H9 (cell line): ENCODE data around the gene BCAT1. TPM values are rescaled to one million over a fixed set of nuclear protein-coding genes. Genes with fewer than 3 reads are reported as not detected.

Experiments
- DNase-seq: peaks from one replicate; pipeline ENCODE4 v3.0.0-alpha.2; 2017
- H2AFZ ChIP-seq: one replicate; pipeline ENCODE4 v1.6.1; 2013; ENCODE audit warnings: mild to moderate bottlenecking, low read length, control low read depth, moderate library complexity
- H2AK5ac ChIP-seq: 2 replicates; pipeline ENCODE4 v1.6.1; 2013; ENCODE audit warnings: low read length, control low read depth, mixed read lengths; ENCODE audit not compliant: insufficient read length
- H2BK120ac ChIP-seq: one replicate; pipeline ENCODE4 v1.6.1; 2013; ENCODE audit warnings: low read depth, mild to moderate bottlenecking, low read length, control low read depth, inconsistent platforms; ENCODE audit not compliant: poor library complexity, severe bottlenecking
- H2BK12ac ChIP-seq: 2 replicates; pipeline ENCODE4 v1.6.1; 2013; ENCODE audit warnings: low read length, control low read depth, mixed read lengths, low read depth; ENCODE audit not compliant: insufficient read length
- H2BK15ac ChIP-seq: 2 replicates; pipeline ENCODE4 v1.6.1; 2013; ENCODE audit warnings: low read depth, low read length, control low read depth
- H2BK20ac ChIP-seq: one replicate; pipeline ENCODE4 v1.6.1; 2013; ENCODE audit warnings: low read depth, mild to moderate bottlenecking, low read length, control low read depth, inconsistent platforms; ENCODE audit not compliant: poor library complexity, severe bottlenecking
- H2BK5ac ChIP-seq: 2 replicates; pipeline ENCODE4 v1.6.1; 2013; ENCODE audit warnings: low read length, control low read depth, mixed read lengths; ENCODE audit not compliant: insufficient read length
- H3K14ac ChIP-seq: 2 replicates; pipeline ENCODE4 v1.6.1; 2013; ENCODE audit warnings: low read length, control low read depth; ENCODE audit not compliant: insufficient read depth
- H3K18ac ChIP-seq: 2 replicates; pipeline ENCODE4 v1.6.1; 2013; ENCODE audit warnings: low read depth, mild to moderate bottlenecking, mixed read lengths, low read length, control low read depth; ENCODE audit not compliant: insufficient read length
- H3K23ac ChIP-seq: 2 replicates; pipeline ENCODE4 v1.6.1; 2013; ENCODE audit warnings: low read length, control low read depth, mixed read lengths, low read depth; ENCODE audit not compliant: insufficient read length
- H3K23me2 ChIP-seq: 2 replicates; pipeline ENCODE4 v1.6.1; 2013; ENCODE audit warnings: low read depth, mild to moderate bottlenecking, mixed read lengths, low read length, control low read depth; ENCODE audit not compliant: insufficient read length, poor library complexity, severe bottlenecking
- H3K27ac ChIP-seq: 2 replicates; pipeline ENCODE4 v1.5.1; 2013; ENCODE audit warnings: low read length, control low read depth, mixed read lengths, low read depth; ENCODE audit not compliant: insufficient read length
- H3K27me3 ChIP-seq: 2 replicates; pipeline ENCODE4 v1.6.1; 2013; ENCODE audit warnings: low read length, control low read depth, inconsistent platforms; ENCODE audit not compliant: insufficient read depth
- H3K4ac ChIP-seq: 2 replicates; pipeline ENCODE4 v1.6.1; 2013; ENCODE audit warnings: low read depth, mild to moderate bottlenecking, control low read depth, inconsistent platforms, low read length, moderate library complexity
- H3K4me1 ChIP-seq: 2 replicates; pipeline ENCODE4 v1.6.1; 2013; ENCODE audit warnings: low read length, control low read depth, inconsistent platforms; ENCODE audit not compliant: insufficient read depth
- H3K4me2 ChIP-seq: 2 replicates; pipeline ENCODE4 v1.6.1; 2013; ENCODE audit warnings: low read length, control low read depth, mixed read lengths; ENCODE audit not compliant: insufficient read length, insufficient read depth
- H3K56ac ChIP-seq: 2 replicates; pipeline ENCODE4 v1.6.1; 2013; ENCODE audit warnings: low read depth, mild to moderate bottlenecking, mixed read lengths, low read length, control low read depth; ENCODE audit not compliant: insufficient read length
- H3K79me1 ChIP-seq: 2 replicates; pipeline ENCODE4 v1.6.1; 2013; ENCODE audit warnings: low read depth, mild to moderate bottlenecking, moderate library complexity, low read length, control low read depth, inconsistent platforms; ENCODE audit not compliant: insufficient read depth, poor library complexity, severe bottlenecking
- H3K79me2 ChIP-seq: 2 replicates; pipeline ENCODE4 v1.6.1; 2013; ENCODE audit warnings: low read length, control low read depth, inconsistent platforms; ENCODE audit not compliant: insufficient read depth
- H3K9ac ChIP-seq: 2 replicates; pipeline ENCODE4 v1.6.1; 2013; ENCODE audit warnings: low read length, control low read depth, mixed read lengths; ENCODE audit not compliant: insufficient read length; ENCODE audit errors: extremely low read depth
- H3K9me3 ChIP-seq: one replicate; pipeline ENCODE4 v1.6.1; 2013; ENCODE audit warnings: low read depth, low read length, inconsistent platforms; ENCODE audit not compliant: control insufficient read depth
- H3T11ph ChIP-seq: one replicate; pipeline ENCODE4 v1.6.1; 2013; ENCODE audit warnings: mild to moderate bottlenecking, low read length, control low read depth, inconsistent platforms
- H4K20me1 ChIP-seq: one replicate; pipeline ENCODE4 v1.6.1; 2013; ENCODE audit not compliant: control insufficient read depth, insufficient read length, insufficient read depth
- H4K5ac ChIP-seq: 2 replicates; pipeline ENCODE4 v1.6.1; 2013; ENCODE audit warnings: low read depth, mild to moderate bottlenecking, mixed read lengths, low read length, control low read depth; ENCODE audit not compliant: insufficient read length
- H4K8ac ChIP-seq: replicated peaks from 2 replicates; pipeline ENCODE4 v1.6.1; 2013; ENCODE audit warnings: low read length, control low read depth, mixed read lengths, low read depth; ENCODE audit not compliant: insufficient read length
- H4K91ac ChIP-seq: 2 replicates; pipeline ENCODE4 v1.6.1; 2013; ENCODE audit warnings: low read depth, mild to moderate bottlenecking, moderate library complexity, mixed read lengths, low read length, control low read depth; ENCODE audit not compliant: insufficient read length
- H3K27ac Mint-ChIP-seq, 3 experiments: 2 replicates in 2 of 3; 3 replicates in 1 of 3; pipeline ENCODE4 v1.8.0; 2020 to 2021; ENCODE audit warnings: mixed read lengths in 3 of 3, mild to moderate bottlenecking in 1 of 3, moderate library complexity in 1 of 3
- H3K27me3 Mint-ChIP-seq: 2 replicates; pipeline ENCODE4 v1.8.0; 2021; ENCODE audit warnings: low read depth, mild to moderate bottlenecking, moderate library complexity, mixed read lengths
- H3K36me3 Mint-ChIP-seq, 3 experiments: 2 replicates in 2 of 3; 3 replicates in 1 of 3; pipeline ENCODE4 v1.8.0; 2020 to 2021; ENCODE audit warnings: low read depth in 3 of 3, mixed read lengths in 3 of 3; ENCODE audit not compliant: insufficient read depth in 1 of 3
- H3K4me1 Mint-ChIP-seq, 2 experiments: 2 replicates each; pipeline ENCODE4 v1.8.0; 2020; ENCODE audit warnings: mixed read lengths in 2 of 2
- H3K4me3 Mint-ChIP-seq, 2 experiments: 2 replicates in 1 of 2; 3 replicates in 1 of 2; pipeline ENCODE4 v1.8.0; 2020 to 2021; ENCODE audit warnings: mild to moderate bottlenecking in 2 of 2, mixed read lengths in 2 of 2, moderate library complexity in 1 of 2
- H3K9me3 Mint-ChIP-seq, 2 experiments: 2 replicates in 1 of 2; 3 replicates in 1 of 2; pipeline ENCODE4 v1.8.0; 2020; ENCODE audit warnings: mild to moderate bottlenecking in 2 of 2, mixed read lengths in 2 of 2, moderate library complexity in 1 of 2
- CTCF ChIP-seq: fragments of 200-600 bp; sonication (generic); conservative IDR thresholded peaks from 3 replicates; pipeline ENCODE4 v1.8.0; 2021; ENCODE audit warnings: antibody characterized with exemption, mild to moderate bottlenecking
- WGBS: extraction: QIAGEN DNeasy Blood & Tissue Kit; methylation state at CpG from one replicate; pipeline ENCODE4 v1.1.7; 2013; ENCODE audit warnings: missing lambda C conversion rate, low lambda C conversion rate, mixed read lengths; ENCODE audit not compliant: insufficient read length; ENCODE audit errors: extremely low coverage; 5-methylcytosine and 5-hydroxymethylcytosine counted together
- total RNA-seq: library from RNA; stranded (reverse); gene quantifications from 2 replicates; pipeline ENCODE4 v1.2.1, GENCODE V29; 2021

Gene BCAT1
- total RNA-seq, 1 experiment from 2014 or later = 244 TPM

- Histone ChIP-seq H3K23ac (no peak overlapping the region), H3K4me2 (no peak overlapping the region), H2BK12ac (no peak overlapping the region), H4K5ac (no peak overlapping the region), H3K4me1 (no peaks in the 10 kb centered on the region), H3K27ac (no peak overlapping the region), H3K14ac (no peak overlapping the region), H2BK5ac (no peak overlapping the region), H3T11ph (no peak overlapping the region), H3K56ac (no peak overlapping the region), H3K79me1 (no peaks in the 10 kb centered on the region), H2BK15ac (no peak overlapping the region), H3K27me3 (no peaks in the 10 kb centered on the region), H2BK20ac (no peak overlapping the region), H3K4ac (no peak overlapping the region), H2BK120ac (no peak overlapping the region), H3K9me3 (no peaks in the 10 kb centered on the region), H4K91ac (no peak overlapping the region), H3K18ac (no peak overlapping the region), H4K20me1 (no peaks in the 10 kb centered on the region), H2AK5ac (no peak overlapping the region), H4K8ac (no peak overlapping the region), H3K79me2 (no peaks in the 10 kb centered on the region), H3K23me2 (no peaks in the 10 kb centered on the region), H3K9ac (no peak overlapping the region), H2AFZ (no peak overlapping the region)
- H3K4me1 Mint-ChIP-seq = peaks cover 0 to 6% of the 10 kb centered on the region in 2 experiments; a peak in 2 of 4 replicates
- no peak for TF ChIP-seq CTCF
- H3K27me3 Mint-ChIP-seq = no peaks in the 10 kb centered on the region
- H3K27ac Mint-ChIP-seq = peak overlapping the region in 1 of 3 experiments; percentile 41; a peak in 1 of 7 replicates
- H3K9me3 Mint-ChIP-seq = no peaks in the 10 kb centered on the region
- peaks cover 37 to 78% (median 71%) of the 10 kb centered on the region in 3 experiments; a peak in 6 of 7 replicates for H3K36me3 Mint-ChIP-seq
- no peak for DNase-seq
- no peak overlapping the region for H3K4me3 Mint-ChIP-seq
- WGBS = no CpG with 5 or more reads among the region's 3 CpGs
These were observed 127.2 kb downstream of the BCAT1 start for GRCh38 chr12:24821691-24822090.
